IMR-90 (cell line): Measurements from ENCODE around the gene NUDT4B. TPM values are rescaled to one million over a fixed set of nuclear protein-coding genes. Genes with fewer than 3 reads are reported as not detected.
A peak's percentile ranks its signal among the peaks of the same experiment; 100 is the strongest.
"Not testable (repeated sequence)": the region's sequence is repeated elsewhere in the genome, so short reads cannot be mapped to it uniquely, and the experiment has no call there.

Experiments used
- ATAC-seq: fragments of 200-7000 bp; cut with Tn5 transposase; 2 replicates; pipeline ENCODE4 v1.9.1; 2020; ENCODE audit warnings: low read depth, mild to moderate bottlenecking, moderate library complexity
- BruUV-seq: library from RNA; stranded (reverse); fragments of 400-500 nt; replicated peaks from 2 replicates; lab custom pipeline; 2021; lab: Mats Ljungman, UMichigan
- CTCF ChIA-PET: fragments of 300-600 bp; formaldehyde crosslinking; extraction: SDS; loops from one replicate; lab custom pipeline; 2021; ENCODE audit warnings: antibody characterized with exemption; lab: Yijun Ruan, JAX
- POLR2A ChIA-PET: fragments of 300-600 bp; sonication (Branson Sonifier 250); formaldehyde crosslinking; loops from one replicate; lab custom pipeline; 2022; ENCODE audit warnings: antibody characterized with exemption; ENCODE audit not compliant: unreplicated experiment; lab: Charles Lee
- DNase-seq: peaks from one replicate; pipeline ENCODE4 v3.0.0; 2013
- H2AFZ ChIP-seq: replicated peaks from 2 replicates; pipeline ENCODE3; 2013; ENCODE audit warnings: low read length, mild to moderate bottlenecking; ENCODE audit not compliant: poor library complexity
- H2AK5ac ChIP-seq: 2 replicates; pipeline ENCODE4 v1.6.1; 2013; ENCODE audit warnings: low read depth, low read length, inconsistent platforms
- H2AK9ac ChIP-seq: replicated peaks from 2 replicates; pipeline ENCODE3; 2013; ENCODE audit warnings: mild to moderate bottlenecking, low read depth, low read length, moderate library complexity; ENCODE audit not compliant: poor library complexity
- H2BK120ac ChIP-seq: 2 replicates; pipeline ENCODE4 v1.6.1; 2013; ENCODE audit warnings: low read depth, low read length, inconsistent platforms
- H2BK15ac ChIP-seq: 3 replicates; pipeline ENCODE4 v1.6.1; 2013; ENCODE audit warnings: low read depth, low read length, inconsistent platforms
- H2BK20ac ChIP-seq: 2 replicates; pipeline ENCODE4 v1.6.1; 2013; ENCODE audit warnings: low read depth, mild to moderate bottlenecking, inconsistent platforms, low read length, moderate library complexity
- H2BK5ac ChIP-seq: 2 replicates; pipeline ENCODE4 v1.6.1; 2013; ENCODE audit warnings: mild to moderate bottlenecking, low read depth, low read length, inconsistent platforms; ENCODE audit not compliant: poor library complexity, severe bottlenecking
- H3K14ac ChIP-seq: replicated peaks from 2 replicates; pipeline ENCODE4 v1.6.1; 2013; ENCODE audit warnings: low read depth, low read length, inconsistent platforms
- H3K18ac ChIP-seq: 2 replicates; pipeline ENCODE4 v1.6.1; 2013; ENCODE audit warnings: low read depth, low read length, control low read depth
- H3K23ac ChIP-seq: 2 replicates; pipeline ENCODE4 v1.6.1; 2013; ENCODE audit warnings: low read depth, low read length, inconsistent platforms
- H3K27ac ChIP-seq: 2 replicates; pipeline ENCODE4 v1.5.1; 2013; ENCODE audit warnings: mild to moderate bottlenecking, control low read depth, low read length; ENCODE audit not compliant: insufficient read depth
- H3K27me3 ChIP-seq: 2 replicates; pipeline ENCODE4 v1.6.1; 2013; ENCODE audit warnings: low read length; ENCODE audit not compliant: control insufficient read depth, insufficient read depth
- H3K36me3 ChIP-seq: 2 replicates; pipeline ENCODE4 v1.6.1; 2013; ENCODE audit warnings: low read length, mixed read lengths; ENCODE audit not compliant: control insufficient read depth, insufficient read depth
- H3K4ac ChIP-seq: 2 replicates; pipeline ENCODE4 v1.6.1; 2013; ENCODE audit warnings: low read depth, low read length, inconsistent platforms
- H3K4me1 ChIP-seq: 2 replicates; pipeline ENCODE4 v1.6.1; 2013; ENCODE audit warnings: low read length, mixed read lengths; ENCODE audit not compliant: control insufficient read depth, insufficient read depth
- H3K4me2 ChIP-seq: 2 replicates; pipeline ENCODE4 v1.6.1; 2013; ENCODE audit warnings: low read depth, mild to moderate bottlenecking, control low read depth, low read length, moderate library complexity
- H3K4me3 ChIP-seq: 2 replicates; pipeline ENCODE4 v1.5.1; 2013; ENCODE audit warnings: low read depth, mild to moderate bottlenecking, control low read depth, low read length, moderate library complexity; ENCODE audit not compliant: insufficient read depth
- H3K56ac ChIP-seq: 2 replicates; pipeline ENCODE4 v1.6.1; 2013; ENCODE audit warnings: low read length, inconsistent platforms; ENCODE audit not compliant: insufficient read depth; ENCODE audit errors: extremely low read depth
- H3K79me1 ChIP-seq, 2 experiments: 2 replicates each; pipeline ENCODE4 v1.6.1; 2013; ENCODE audit warnings: low read length in 2 of 2, inconsistent platforms in 1 of 2, low read depth in 1 of 2
- H3K9ac ChIP-seq: 2 replicates; pipeline ENCODE4 v1.6.1; 2013; ENCODE audit warnings: low read depth, low read length, control low read depth
- H3K9me1 ChIP-seq: 2 replicates; pipeline ENCODE4 v1.6.1; 2013; ENCODE audit warnings: low read length, inconsistent platforms; ENCODE audit not compliant: insufficient read depth
- H3K9me3 ChIP-seq: 2 replicates; pipeline ENCODE4 v1.6.1; 2013; ENCODE audit warnings: low read length; ENCODE audit not compliant: control insufficient read depth, insufficient read depth
- H4K20me1 ChIP-seq: 2 replicates; pipeline ENCODE4 v1.6.1; 2013; ENCODE audit warnings: low read length, inconsistent platforms; ENCODE audit not compliant: insufficient read depth
- H4K5ac ChIP-seq: 2 replicates; pipeline ENCODE4 v1.6.1; 2013; ENCODE audit warnings: mild to moderate bottlenecking, low read depth, low read length, control low read depth
- H4K8ac ChIP-seq, 2 experiments: 2 replicates each; pipeline ENCODE4 v1.6.1; 2013; ENCODE audit warnings: low read depth in 2 of 2, low read length in 2 of 2, control low read depth in 1 of 2, inconsistent platforms in 1 of 2
- H4K91ac ChIP-seq: 2 replicates; pipeline ENCODE4 v1.6.1; 2013; ENCODE audit warnings: low read depth, low read length, inconsistent platforms; ENCODE audit not compliant: insufficient read depth
- WGBS, 2 experiments: methylation state at CpG; one replicate each; pipeline versions ENCODE4 v1.1.5 to v1.1.7; 2013; ENCODE audit warnings: missing lambda C conversion rate in 2 of 2; ENCODE audit not compliant: insufficient read length in 1 of 2; ENCODE audit errors: extremely low coverage in 2 of 2; 5-methylcytosine and 5-hydroxymethylcytosine counted together
- dilution Hi-C: fragments of 300-500 bp; cut with HindIII; formaldehyde crosslinking; loops from one replicate; pipeline ENCODE4 v1.14.3; 2018; ENCODE audit warnings: low sequenced_read_pairs; ENCODE audit not compliant: unreplicated experiment
- in situ Hi-C: fragments of 300-500 bp; cut with MboI; formaldehyde crosslinking; loops from 3 replicates; pipeline ENCODE4 v1.14.3; 2019; ENCODE audit warnings: low sequenced_read_pairs, inconsistent platforms, mixed read lengths
- intact Hi-C: fragments of 100-400 bp; cut with micrococcal nuclease; formaldehyde crosslinking; loops from 2 replicates; pipeline ENCODE4 v1.10.0; 2022
- polyA plus RNA-seq, 3 experiments: library from polyadenylated mRNA; depleted of rRNA; stranded (reverse); fragments of >200 nt; gene quantifications; 2 replicates each; pipeline ENCODE4 v1.2.3, GENCODE V29; 2012; ENCODE audit warnings: low replicate concordance in 1 of 3
- total RNA-seq: library from RNA; depleted of rRNA; stranded (reverse); fragments of >200 nt; gene quantifications from 2 replicates; pipeline ENCODE4 v1.2.3, GENCODE V29; 2012

The NUDT4B gene
- total and polyA plus RNA-seq, 2 of the 4 experiments (the other 2 are of a cell fraction): 10.6 to 19.9 TPM

DNA sequence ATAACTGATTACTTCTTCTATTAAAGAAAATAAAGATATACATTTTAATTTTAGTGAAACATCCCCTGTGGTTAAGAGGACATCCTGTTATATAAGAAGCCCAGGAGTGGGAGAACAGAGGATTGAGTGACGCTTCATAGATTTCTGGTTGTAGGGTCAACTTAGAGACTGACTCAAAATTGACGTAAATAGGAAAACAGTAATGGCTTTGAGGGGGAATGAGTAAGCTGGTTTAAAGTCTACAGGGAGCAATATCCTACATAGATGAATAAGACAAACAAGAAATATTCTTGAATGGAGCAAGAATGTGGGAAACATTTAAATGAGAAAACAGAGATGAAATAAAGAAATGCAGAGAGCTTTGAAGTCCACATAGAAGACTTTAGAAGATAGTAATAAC lies 20.7 kb upstream of the NUDT4B start:
- H3K23ac ChIP-seq, CTCF ChIA-PET, in situ Hi-C loops, BruUV-seq, H2AK9ac ChIP-seq, H3K4me1 ChIP-seq, H2AK5ac ChIP-seq, H4K5ac ChIP-seq, H3K9ac ChIP-seq, H2BK15ac ChIP-seq, H3K18ac ChIP-seq, H4K8ac ChIP-seq, H3K14ac ChIP-seq, intact Hi-C loops, POLR2A ChIA-PET, ATAC-seq, H3K27ac ChIP-seq, H2BK120ac ChIP-seq, H3K9me1 ChIP-seq, H3K27me3 ChIP-seq, H2AFZ ChIP-seq, H2BK5ac ChIP-seq, H4K91ac ChIP-seq, dilution Hi-C loops, H4K20me1 ChIP-seq, DNase-seq, H3K9me3 ChIP-seq, H3K4me3 ChIP-seq, H2BK20ac ChIP-seq, H3K79me1 ChIP-seq, H3K4ac ChIP-seq, H3K36me3 ChIP-seq, H3K56ac ChIP-seq, H3K4me2 ChIP-seq: not testable (repeated sequence)
- WGBS, 2 experiments: no CpG with 5 or more reads among the region's 2 CpGs

DNA sequence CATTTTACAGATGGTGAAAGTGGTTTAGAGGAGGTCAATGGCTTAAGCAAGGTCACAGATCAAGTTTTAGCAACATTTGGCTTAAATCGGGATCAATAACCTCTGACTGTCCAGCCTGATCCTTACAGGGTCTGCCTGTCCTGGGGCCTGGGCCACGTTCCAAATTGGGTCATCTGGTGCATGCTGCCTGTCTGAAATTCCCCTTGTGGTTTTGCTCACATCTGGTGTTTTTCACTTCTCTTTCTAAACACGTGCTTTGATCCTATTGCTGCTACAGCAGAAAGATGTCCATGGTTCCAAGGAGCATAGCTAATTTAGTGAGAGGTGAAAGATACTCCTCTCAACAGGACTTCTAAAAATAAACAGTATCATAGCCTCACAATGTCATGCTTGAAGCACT lies 19.4 kb upstream of the NUDT4B start:
- H3K27ac ChIP-seq, H3K9ac ChIP-seq, CTCF ChIA-PET, H3K4me1 ChIP-seq, H3K36me3 ChIP-seq, DNase-seq, H3K27me3 ChIP-seq, H2AK5ac ChIP-seq, H3K9me1 ChIP-seq, H4K91ac ChIP-seq, H4K5ac ChIP-seq, POLR2A ChIA-PET, H3K4me2 ChIP-seq, H3K14ac ChIP-seq, dilution Hi-C loops, H3K9me3 ChIP-seq, H3K79me1 ChIP-seq, intact Hi-C loops, BruUV-seq, H2BK120ac ChIP-seq, H3K18ac ChIP-seq, H2BK20ac ChIP-seq, H3K56ac ChIP-seq, H3K4me3 ChIP-seq, H4K8ac ChIP-seq, H3K23ac ChIP-seq, H3K4ac ChIP-seq, H2BK15ac ChIP-seq, in situ Hi-C loops, H2AFZ ChIP-seq, H4K20me1 ChIP-seq, H2AK9ac ChIP-seq, H2BK5ac ChIP-seq: not testable (repeated sequence)
- ATAC-seq: peak; percentile 72
- no CpG with 5 or more reads among the region's 3 CpGs for WGBS, 2 experiments
